ENCODE results near the gene SCRN2. TPM values are rescaled to one million over a fixed set of nuclear protein-coding genes. Genes with fewer than 3 reads are reported as not detected.
A peak's percentile ranks its signal among the peaks of the same experiment; 100 is the strongest.

Gene SCRN2
- total RNA-seq, 1 experiment from 2014 or later, result 39.6 TPM

- DNase-seq (ENCODE audit: low read depth), result no peak
Observed at GRCh38 chr17:47872019-47872650, 31.1 kb upstream of the SCRN2 start.

- no peak for DNase-seq (ENCODE audit: low read depth)
Observed at GRCh38 chr17:47871048-47871447, 30.0 kb upstream of the SCRN2 start.

GRCh38 chr17:47870056-47870455 lies 29.0 kb upstream of the SCRN2 start:
- no peak for DNase-seq (ENCODE audit: low read depth)

GRCh38 chr17:47869114-47869513 lies 28.0 kb upstream of the SCRN2 start:
- no peak for DNase-seq (ENCODE audit: low read depth)

- DNase-seq (ENCODE audit: low read depth), result no peak
Observed at GRCh38 chr17:47867813-47868533, 26.9 kb upstream of the SCRN2 start.

- DNase-seq (ENCODE audit: low read depth), result no peak
Observed at GRCh38 chr17:47866941-47867340, 25.9 kb upstream of the SCRN2 start.

- DNase-seq (ENCODE audit: low read depth), result no peak
Observed at GRCh38 chr17:47864791-47865216, 23.7 kb upstream of the SCRN2 start.

- DNase-seq (ENCODE audit: low read depth), result peak; percentile 94
Observed at GRCh38 chr17:47862621-47863440, 21.8 kb upstream of the SCRN2 start.

- DNase-seq (ENCODE audit: low read depth), result no peak
Observed at GRCh38 chr17:47860386-47860785, 19.3 kb upstream of the SCRN2 start.

GRCh38 chr17:47857551-47858455 lies 16.7 kb upstream of the SCRN2 start:
- no peak for DNase-seq (ENCODE audit: low read depth)

- DNase-seq (ENCODE audit: low read depth), result no peak
Observed at GRCh38 chr17:47856830-47857229, 15.8 kb upstream of the SCRN2 start.

- peak; percentile 54 for DNase-seq (ENCODE audit: low read depth)
Observed at GRCh38 chr17:47855737-47856136, 14.7 kb upstream of the SCRN2 start.

GRCh38 chr17:47853616-47854015 lies 12.5 kb upstream of the SCRN2 start:
- DNase-seq (ENCODE audit: low read depth), result no peak

- DNase-seq (ENCODE audit: low read depth), result no peak
Observed at GRCh38 chr17:47852113-47852949, 11.3 kb upstream of the SCRN2 start.

- no peak for DNase-seq (ENCODE audit: low read depth)
Observed at GRCh38 chr17:47851764-47852112, 10.7 kb upstream of the SCRN2 start.

- DNase-seq (ENCODE audit: low read depth), result peak; percentile 84
Observed at GRCh38 chr17:47850692-47851573, 9.9 kb upstream of the SCRN2 start, which contains the start of gene SP6. TSS of gene SP6 (minus strand) at chr17:47851163. CDS start at chr17:47848429, 2,734 bp downstream.

GRCh38 chr17:47850373-47850691 lies 9.3 kb upstream of the SCRN2 start:
- no peak for DNase-seq (ENCODE audit: low read depth)

GRCh38 chr17:47848198-47848513 lies 7.1 kb upstream of the SCRN2 start:
- DNase-seq (ENCODE audit: low read depth), result no peak

Data from HT1080 (cell line).